Stimulated activated CD8-positive, alpha-beta memory T cell treated with anti-CD3 and anti-CD28 coated beads, Interleukin-7, amount 100 ng/mL, for 1 hour (primary cell): ENCODE data around the gene PLA2G4D.
"Not testable (repeated sequence)": the region's sequence is repeated elsewhere in the genome, so short reads cannot be mapped to it uniquely, and the experiment has no call there.

Experiments
- DNase-seq, 2 donors: peaks; one replicate each; pipeline ENCODE4 v3.0.0-alpha.2; 2020; ENCODE audit warnings: low read depth in 2 of 2

Gene PLA2G4D

DNA sequence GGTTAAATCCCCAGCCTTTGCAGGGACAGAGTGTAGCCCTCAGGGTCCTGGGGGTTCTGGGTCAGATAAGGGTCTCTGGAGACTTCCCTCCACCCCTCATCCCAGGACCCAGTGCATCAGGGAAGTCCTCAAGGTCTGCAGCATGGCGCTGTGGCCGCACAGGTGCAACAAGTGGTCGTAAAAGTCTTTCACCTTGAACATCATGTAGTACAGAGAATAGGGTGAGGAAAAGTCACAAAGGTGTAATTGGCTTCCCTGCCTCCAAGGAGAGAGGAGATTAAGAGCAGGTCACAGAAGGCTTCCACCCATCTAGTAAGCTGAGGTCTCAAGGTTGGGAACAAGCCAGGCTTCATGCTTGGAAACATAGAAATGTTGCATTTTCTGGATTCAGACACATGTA lies 29.2 kb upstream of the PLA2G4D start:
- DNase-seq, result no peak

DNA sequence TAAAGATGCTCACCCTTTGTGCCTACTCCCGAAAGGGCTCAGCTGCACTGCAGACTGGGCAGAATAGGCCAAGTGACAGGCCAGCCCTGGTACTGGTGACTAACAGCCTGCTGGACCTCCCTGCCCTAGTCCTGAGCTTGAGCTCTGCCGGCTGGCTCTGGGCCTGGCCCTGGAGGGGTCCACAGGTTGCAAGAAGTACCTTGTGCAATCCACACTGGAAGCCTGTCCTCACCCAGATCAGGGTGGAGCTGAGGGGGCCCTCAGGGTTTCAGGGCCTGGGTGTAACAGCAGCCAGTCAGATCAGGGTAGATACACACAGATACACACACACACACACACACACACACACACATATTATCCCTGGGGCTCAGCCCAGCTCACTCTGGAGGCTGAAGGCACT lies 27.3 kb upstream of the PLA2G4D start:
- no peak for DNase-seq

DNA sequence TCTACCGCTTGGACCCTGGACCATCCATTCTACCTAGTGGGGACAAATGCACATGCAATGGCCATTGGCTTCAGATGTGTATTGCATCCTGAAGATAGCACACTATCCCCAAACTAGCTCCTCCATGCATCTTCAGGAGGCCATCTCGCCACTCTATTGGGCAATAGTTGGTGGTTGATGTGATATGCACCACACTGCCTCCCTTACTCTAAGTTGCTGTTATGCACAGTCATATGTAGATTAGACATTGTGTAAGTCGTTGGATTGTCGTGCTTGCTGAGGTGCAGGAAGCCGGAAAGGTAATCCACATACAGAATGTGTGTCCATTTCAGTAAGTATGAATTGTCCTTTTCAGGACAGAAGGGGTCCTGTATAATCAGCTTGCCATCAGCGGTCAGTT lies 26.7 kb upstream of the PLA2G4D start:
- DNase-seq, result no peak

DNA sequence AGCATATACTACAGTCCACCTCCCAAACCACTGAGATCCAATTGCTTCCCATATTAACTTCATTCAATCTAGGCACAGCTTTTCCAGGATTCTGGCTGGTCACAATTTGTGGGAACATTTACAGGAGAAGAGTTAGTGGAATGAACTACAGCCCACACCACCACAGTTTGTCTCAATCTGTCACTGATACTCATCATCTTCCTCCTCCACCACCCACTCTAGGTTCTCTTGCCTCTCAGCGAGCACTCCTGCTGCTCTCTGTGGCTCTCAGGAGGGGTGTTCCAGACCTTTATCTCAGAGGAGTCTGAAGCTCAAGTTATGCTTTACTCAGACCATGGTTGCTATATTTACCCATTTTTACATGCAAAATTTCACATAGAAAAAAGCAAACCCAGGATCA lies 25.9 kb upstream of the PLA2G4D start:
- no peak for DNase-seq

DNA sequence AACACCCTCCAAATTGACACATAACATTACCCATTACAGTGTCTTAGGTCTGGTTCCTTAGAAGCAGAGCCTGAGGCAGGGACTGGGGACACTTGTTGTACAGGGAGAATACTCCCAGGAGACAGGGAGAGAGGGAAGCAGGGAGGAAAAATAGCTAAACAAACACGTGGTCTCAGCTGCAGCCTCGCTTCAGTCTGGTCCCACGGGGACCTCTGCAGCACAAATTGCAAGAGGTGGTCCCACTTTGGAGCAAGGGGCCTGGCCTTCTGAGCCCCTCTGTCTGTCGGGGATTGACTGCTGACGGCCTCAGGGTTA lies 25.0 kb upstream of the PLA2G4D start:
- no peak for DNase-seq

DNA sequence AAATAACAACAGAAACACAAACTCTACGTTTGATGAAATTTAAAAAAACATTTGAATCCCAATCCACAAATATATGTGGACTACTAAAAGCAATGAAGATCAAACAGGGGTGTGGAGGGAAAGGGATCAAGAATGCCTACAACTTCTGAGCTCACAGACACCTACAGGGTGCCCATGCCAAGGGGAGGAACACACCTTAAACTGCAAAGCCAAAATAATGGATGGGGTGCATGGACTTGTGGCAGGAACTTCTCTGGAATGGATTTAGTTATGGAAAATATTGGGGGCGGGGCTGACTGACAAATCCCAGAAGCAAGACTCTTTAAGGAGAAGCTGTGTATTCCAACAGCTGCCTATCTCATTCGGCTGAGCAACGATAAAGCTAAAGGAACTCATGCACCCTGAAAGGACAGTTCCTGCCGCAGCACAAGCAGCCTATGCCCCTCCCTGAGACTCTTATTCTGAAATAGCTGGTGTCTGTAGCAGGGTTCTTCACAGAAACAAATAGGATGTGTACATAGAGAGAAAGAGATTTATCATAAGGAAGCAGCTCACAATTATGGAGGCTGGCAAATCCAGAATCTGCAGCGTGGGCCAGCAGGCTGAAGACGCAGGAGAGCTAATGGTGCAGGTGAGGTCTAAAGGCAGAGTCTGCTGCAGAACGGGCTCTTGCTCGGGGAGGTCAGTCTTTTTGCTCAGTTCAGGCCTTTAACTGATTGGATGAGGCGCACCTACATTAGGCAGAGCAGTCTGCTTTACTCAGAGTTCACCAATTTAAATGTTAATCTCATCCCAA lies 24.5 kb upstream of the PLA2G4D start:
- no peak for DNase-seq

DNA sequence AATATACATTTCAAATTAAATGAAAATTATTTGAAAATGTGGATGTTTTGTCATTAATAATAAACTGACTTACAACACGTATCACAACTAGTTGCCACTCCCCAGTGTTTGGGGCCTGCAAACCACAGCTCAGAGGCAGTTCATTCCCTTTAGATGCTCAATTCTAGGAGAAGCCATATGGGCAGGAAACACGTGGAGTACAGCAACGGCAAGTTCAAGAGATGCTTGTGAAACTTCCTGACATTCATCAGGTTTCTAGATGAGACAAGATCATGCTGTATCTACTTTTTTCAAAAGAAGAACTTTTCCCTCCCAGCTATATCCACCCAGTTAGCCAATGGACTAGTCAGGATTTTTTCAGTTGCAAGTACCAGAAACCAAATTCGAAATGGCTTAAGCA lies 17.6 kb upstream of the PLA2G4D start:
- DNase-seq, result no peak

DNA sequence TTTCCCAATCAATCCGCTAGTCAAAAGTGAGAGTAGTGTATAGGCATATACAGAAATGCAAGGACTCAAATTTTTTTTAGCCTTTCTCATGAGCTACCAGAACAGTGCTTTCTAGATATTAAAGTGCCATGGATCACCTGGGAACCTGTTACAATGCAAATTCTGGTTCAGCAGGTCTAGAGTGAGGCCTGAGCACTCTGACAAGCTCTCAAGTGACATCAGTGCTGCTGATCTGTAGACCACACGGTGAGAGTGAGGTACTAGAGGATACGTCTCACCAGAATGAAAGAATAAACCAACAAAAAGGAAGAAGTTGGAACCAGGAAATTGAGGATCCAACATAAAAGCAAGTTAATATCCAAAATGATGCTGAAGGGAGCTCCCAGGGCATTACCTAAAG lies 16.0 kb upstream of the PLA2G4D start:
- no peak for DNase-seq

DNA sequence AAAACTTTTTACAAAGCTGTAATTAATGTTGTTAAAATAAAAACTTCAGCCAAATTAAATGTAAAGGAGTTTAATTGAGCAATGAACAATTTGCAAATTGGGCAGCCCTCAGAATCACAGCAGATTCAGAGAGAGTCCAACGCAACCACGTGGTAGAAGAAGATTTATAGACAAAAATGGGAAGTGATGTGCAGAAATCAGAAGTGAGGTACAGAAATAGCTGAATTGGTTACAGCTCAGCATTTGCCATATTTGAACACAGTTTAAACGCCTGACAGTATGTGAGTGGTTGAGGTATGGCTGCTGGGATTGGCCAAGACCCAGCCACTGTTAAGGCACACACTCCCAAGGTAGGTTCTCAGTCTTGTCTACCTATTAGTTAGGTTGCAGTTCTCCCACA lies 14.4 kb upstream of the PLA2G4D start:
- DNase-seq, result no peak

DNA sequence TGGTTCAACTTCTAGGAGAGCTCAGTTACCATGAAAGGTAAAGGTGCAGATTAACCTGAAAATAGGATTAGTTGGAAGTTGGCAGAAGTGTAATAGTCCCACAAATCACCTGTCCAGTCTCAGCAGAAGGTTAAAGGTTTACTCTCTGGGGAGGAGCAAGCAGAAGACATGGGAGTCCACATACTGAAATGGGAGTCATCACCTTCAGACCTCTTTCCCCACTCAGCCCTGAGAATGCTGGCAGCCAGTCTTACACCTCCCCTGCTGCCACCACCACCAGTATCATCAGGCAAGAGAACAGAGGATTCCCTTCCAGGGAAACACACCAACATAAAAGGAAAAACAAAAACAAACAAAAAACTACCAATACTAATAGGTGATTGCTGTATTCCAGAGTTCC lies 13.8 kb upstream of the PLA2G4D start:
- DNase-seq, result no peak

DNA sequence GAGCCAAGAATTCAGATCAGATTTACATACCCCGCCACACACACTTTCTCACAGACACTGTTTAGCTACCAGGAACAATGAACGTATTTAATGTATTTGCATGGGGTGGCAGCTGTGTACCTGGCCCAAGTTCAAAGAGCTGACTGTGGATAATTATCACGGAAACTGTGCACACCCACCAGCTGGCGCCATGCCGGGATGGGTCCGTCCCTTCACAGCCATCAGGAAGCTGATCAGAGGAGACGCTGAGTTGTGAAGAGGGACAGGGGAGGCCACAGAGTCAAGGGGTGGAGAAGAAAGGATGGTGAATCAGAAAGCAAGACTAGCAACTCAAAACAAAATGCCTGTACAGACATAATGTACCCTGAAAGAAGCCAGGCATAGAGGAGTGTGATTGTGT lies 13.1 kb upstream of the PLA2G4D start:
- no peak for DNase-seq

DNA sequence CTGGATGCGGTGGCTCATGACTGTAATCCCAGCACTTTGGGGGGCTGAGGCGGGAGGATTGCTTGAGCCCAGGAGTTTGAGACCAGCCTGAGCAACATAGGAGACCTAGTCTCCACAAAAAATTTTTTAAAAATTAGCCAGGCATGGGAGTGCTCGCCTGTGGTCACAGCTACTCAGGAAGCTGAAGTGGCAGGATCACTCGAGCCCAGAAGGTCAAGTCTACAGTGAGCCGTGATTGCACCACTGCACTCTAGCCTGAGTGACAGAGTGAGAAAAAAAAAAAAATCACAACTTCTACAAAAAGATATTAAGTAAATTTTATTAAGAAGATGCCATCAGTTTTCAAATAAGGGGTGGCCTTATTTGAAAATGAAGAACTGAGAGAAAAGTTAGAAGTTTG lies 11.9 kb upstream of the PLA2G4D start:
- DNase-seq, result no peak

DNA sequence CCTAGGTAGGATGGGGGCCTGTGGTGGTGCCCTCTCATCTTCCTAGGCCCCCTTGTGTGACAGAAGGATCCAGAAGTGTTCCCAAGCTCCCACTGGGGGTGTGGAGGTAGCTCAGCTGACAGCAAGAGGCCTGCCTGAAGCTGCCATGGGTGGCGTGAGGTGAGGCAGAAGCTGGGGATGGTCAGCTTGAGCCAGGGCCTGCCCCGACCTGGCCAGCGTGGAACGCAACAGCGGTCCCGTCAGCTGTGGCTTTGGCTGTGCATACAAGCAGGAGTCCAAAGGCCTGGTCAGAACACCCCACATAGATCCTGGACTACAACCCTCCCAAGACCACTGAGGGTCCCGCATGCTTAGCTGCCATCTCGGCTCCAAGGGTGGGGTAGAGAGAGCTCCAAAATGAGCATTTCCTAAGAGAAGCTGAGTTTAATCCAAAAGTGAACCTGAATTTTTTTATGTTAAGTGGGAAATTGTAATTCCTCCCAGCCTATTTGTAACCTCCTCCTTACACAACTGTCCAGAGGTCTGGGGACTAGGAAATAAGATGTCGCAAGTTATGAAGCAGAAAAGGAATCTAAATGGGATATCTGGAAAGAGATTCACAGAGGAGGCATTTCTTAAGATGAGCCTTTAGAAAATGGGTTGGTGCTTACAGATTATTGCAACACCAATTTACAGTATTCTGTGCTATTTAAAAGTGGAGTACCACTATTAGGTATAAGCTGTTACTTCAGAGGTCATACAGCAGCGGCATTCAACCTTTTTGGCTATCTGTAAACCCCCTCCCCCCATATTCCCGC lies 9.9 kb upstream of the PLA2G4D start:
- DNase-seq, result no peak

DNA sequence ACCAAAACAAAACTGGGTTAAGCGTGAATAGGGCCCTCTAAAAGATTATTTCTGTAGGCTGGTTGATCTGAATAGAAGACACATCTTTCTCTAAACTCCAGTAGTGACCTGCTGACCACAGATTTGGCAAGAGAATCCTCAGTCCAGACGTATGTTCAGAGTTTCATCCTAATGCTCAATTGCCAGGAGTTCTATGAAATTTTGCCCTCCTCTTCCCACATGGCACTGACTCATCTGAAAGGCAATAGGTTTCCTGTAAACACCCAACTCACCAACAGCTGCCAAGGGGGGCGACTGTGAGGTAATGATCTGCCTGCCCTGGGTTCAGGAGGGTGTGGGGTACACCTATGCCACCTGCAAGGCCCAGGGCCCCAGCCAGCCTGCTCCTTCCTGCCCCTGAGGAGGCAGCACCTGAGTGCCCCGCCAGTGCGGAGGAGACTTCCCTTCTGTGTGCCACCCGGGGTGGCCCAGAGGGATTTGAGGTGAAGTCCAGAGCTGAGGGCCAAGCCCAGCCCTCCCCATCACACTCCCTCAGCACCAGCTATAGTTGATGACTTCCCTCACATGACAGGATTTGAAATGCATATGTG lies 8.4 kb upstream of the PLA2G4D start:
- DNase-seq, result no peak

DNA sequence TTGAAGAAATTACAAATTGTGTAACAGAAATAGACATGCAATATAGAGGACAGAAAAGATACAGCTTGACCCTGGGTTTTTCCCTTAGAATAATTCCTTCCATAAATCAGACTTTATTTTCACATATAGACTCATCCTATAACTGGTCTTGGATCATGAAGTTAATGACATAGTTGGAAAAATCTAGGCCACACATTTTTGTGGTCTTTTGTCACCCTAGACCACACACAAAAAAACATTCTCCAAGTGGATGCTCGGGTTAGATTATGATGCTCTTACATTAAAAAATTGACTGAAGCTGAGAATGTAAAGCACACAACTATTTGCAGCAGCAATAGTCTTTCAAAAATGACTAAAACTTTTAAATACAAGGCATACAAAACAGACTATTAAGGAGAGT lies 7.5 kb upstream of the PLA2G4D start:
- DNase-seq, result no peak

DNA sequence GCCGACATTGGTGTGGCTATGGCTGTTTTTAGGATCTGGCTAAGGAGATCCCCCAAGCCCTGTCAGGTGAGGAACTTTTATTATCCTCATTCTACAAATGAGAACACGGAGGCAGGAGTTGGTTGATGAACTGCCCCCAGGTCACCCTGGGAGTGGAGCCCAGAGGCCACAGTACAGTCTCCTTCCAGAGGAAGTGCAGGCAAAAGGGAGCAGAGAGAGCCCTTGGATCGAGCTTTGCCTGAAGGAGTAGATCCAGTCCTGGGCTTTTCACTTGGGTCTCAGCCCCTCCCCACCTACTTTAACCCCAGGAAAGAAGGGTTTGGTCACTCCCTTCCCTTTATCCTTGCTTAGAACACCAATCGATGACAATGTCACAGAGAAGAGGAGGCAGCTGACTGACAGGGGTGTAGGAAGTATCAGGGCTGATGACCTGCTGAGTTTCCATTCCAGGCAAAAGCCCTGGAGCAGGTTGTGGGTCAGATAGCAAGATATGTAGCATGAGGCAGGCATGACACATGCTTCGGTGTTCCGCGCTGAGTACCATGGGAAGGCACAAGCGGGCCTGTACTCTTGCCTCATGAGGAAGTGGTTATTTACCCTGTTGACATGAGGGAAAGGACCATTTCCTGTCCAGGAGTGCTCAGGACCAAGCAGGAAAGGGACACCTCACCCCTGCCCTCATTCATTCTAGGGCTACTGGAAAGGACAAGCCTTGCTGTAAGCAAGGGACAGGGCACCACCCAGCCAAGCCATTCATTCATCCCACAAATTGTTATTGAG lies 5.8 kb upstream of the PLA2G4D start:
- no peak for DNase-seq

DNA sequence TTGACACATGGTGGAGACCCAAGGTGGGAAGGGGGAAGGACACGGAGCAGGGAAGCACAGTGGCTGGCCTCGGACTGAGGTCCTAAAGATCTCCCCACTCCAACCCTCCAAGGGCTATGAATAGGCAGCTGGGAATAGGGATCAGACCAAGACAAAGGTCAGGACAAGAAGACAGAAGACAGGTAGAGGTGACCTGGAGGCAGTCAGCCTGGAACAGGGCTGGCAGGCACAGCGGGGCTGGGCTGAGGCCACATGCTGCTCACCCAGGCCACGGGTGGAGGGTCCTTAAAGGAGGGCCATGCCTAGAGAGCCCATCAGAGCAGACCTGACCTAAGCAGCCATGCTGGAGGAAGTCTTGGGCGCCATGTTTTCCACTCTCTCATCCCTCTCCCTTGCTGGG lies 2.7 kb upstream of the PLA2G4D start:
- no peak for DNase-seq

DNA sequence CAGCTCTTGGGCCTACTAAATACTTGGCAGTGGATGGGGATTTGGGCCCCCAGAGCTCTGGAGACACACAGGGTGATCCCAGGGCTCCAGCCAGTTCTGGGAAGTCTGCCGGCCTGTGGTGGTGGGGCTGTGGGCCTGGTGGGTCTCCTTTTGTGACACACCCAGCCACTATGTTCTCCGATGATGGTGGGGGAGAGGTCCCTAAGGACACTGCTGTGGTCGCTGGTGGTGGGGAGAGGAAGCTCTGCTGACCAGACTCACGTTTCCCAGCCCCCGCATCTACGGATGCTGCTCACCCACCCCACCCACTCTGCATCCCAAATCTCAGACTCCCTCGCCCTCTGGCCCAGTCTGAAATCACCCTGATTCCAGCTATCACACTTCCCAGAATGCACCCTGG lies 396 bp downstream of the PLA2G4D start:
- no peak for DNase-seq

DNA sequence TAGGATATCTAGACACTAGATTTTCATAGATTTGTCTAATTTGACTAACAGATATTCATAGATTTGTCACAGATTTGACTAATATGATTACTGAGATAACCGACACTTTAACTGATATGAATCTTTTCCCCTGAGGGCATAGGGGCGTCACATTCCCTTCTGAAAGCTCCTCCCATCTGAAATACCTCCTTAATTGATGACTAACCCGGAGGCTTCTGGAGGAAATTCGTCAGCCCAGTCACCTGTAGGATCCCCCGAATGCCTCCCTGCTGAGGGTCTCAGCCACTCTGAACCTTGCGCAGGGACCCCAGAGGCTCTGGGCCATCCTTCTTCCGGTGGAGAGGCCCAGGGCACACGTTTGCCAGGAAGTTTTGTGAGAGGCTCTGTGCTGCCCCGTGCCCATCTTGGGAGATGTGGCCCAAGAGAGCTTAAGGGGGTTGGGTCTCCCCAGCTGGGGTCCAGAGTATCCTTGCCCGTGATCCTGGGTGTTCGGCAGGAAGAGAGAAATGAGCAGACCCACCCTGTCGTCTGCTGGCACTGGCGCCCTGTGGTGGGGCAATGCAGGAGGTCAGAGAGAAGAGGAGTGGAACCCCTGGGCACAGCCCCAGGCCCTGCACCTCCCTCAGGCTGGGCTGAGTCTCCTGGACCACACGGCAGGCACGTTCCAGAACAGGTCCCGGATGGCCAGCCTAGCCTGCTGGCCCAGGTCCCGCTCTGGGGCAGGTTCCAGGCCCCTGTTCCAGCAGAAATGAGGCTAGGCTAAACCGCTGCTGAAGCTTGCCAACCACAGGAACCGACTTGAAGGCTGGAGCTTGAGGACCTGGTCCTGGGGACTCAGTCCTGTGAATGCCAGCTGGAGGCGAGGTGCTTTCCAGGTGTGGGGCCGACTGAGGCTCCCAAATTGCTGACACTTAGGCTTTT lies 1.7 kb downstream of the PLA2G4D start:
- DNase-seq, result no peak

DNA sequence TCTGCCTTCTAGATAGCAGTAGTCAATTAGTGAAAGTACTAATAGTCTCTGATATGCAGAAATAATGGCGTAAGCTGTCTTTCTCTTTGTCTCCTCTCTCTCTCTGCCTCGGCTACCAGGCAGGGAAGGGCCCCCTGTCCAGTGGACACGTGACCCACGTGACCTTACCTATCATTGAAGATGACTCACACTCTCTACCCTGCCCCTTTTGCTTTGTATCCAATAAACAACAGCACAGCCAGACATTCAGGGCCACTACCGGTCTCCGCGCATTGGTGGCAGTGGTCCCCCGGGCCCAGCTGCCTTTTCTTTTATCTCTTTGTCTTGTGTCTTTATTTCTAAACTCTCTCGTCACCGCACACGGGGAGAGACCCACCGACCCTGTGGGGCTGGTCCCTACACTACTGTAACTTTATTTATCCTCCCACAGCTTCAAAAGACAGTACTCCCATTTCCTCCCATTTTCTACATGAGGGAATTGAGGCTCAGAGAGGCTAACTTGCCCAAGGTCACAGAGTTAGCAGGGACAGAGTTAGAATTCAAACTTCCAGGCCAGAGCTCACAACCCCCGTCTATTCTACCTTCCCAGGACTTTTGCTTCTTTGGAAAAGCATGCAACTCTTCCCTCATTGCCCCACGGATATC lies 2.5 kb downstream of the PLA2G4D start:
- DNase-seq, result not testable (repeated sequence)

DNA sequence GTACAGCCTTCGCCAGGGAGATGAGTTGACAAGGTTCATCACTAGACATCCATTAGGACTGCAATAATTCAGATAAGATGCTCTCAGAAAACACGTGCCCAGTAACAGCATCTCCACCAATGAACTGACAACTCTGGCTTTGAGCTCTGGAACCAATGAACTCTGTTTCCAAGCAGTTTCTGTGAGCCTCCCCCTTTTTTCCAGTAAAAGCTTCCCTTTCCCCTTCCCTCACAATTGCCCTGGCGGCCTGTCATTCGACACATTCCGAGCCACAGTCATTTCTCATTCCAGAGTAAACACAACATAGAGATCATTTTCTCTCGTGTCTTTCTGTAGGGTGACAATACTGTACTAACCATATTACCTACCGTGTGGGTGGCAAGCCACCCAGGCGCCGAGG lies 3.6 kb downstream of the PLA2G4D start:
- DNase-seq, result no peak
